RCC 7860 (cell line): ENCODE measurements around the gene VPS52.

ENCODE experiments used
- DNase-seq: peaks from one replicate; pipeline ENCODE4 v3.0.0-alpha.2; 2015; ENCODE audit warnings: low spot score
- FAIRE-seq: peaks from 2 replicates; lab custom pipeline; 2012; peaks lifted over from hg19 to GRCh38; lab: Jason Lieb, UNC

Gene VPS52

DNA sequence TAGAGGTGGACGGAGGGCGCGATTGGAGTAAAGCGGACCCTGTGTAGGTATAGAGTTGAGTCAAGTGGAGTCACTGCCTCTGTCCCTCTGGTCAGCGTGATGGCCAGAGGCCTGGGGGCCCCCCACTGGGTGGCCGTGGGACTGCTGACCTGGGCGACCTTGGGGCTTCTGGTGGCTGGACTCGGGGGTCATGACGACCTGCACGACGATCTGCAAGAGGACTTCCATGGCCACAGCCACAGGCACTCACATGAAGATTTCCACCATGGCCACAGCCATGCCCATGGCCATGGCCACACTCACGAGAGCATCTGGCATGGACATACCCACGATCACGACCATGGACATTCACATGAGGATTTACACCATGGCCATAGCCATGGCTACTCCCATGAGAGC lies 70.5 kb downstream of the VPS52 start:
- FAIRE-seq (no peak), DNase-seq (no peak)
